Measurements from ENCODE around the gene KYNU. TPM values are rescaled to one million over a fixed set of nuclear protein-coding genes. Genes with fewer than 3 reads are reported as not detected.
"Not testable (repeated sequence)": the region's sequence is repeated elsewhere in the genome, so short reads cannot be mapped to it uniquely, and the experiment has no call there.

Gene KYNU
- total RNA-seq, 1 experiment from 2014 or later: 11.7 TPM

DNA sequence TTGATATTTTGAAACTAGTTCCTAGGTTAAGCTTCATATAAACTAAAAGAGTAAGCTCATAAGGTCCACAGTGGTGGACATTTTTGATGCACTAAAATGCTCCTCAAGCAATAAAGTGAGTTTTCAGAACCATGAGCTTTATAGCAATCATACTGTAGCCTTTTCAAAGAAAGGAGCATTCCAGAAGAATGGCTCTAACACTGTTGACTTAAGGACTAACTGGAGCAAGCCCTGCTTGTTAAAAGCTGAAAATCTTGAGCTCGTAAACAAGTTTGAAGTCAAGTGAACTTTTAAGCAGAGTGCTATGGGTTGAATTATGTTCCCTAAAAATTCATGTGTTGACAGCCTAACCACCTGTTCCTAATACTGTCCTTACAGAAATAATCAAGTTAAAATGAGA lies 38.0 kb downstream of the KYNU start:
- no peak for DNase-seq (ENCODE audit: low read depth)

DNA sequence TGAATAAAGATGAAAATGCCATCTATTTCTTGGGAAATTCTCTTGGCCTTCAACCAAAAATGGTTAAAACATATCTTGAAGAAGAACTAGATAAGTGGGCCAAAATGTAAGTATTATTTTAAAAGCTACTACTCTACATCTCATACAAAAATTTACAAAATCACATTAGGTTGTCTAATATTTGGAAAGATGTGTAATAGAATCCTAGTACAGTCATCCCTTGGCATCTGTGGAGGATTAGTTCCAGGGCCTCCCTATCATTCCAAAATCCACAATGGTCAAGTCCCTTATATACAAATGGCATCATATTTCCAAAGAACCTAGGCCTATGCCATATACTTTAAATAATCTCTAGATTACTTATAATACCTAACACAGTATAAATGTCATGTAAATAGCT lies 41.2 kb downstream of the KYNU start:
- no peak for DNase-seq (ENCODE audit: low read depth)

DNA sequence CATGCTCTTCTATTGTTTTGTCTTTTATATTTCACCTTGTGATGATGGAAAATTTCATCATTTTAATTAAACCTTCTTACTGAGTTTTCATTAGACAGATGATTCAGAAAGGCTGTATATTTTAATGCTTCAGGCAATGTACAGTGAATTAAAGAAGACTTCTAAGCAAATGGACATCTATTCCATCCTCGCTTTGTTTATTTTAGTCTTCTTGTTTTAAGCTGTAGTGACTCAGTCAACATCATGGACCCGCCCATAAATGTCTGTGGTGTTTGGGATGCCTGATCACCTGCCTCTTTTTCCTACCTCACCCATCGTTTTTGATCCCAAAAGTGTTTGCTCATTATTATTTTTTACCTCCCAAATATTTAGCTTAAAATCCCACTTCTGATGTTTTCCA lies 43.1 kb downstream of the KYNU start:
- no peak for DNase-seq (ENCODE audit: low read depth)

DNA sequence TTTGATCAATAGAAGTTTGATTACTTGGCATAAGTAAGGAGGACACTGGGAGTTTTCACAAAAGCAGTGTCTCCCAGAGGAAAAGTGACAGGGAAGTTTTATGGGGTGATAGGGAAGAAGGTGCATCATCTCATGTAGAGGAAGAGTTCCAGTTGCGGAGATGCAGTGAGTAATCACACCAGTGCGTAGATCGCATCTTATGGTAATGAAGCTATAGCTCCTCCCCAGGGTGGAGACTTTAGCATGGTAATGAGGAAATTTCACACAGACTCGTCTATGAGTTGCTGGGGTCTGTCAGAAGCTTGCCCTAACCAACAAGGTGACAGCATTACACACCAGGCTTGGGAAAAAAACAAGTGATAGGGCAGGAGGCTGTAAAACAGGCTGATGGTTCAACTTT lies 49.0 kb downstream of the KYNU start:
- DNase-seq (ENCODE audit: low read depth): no peak

DNA sequence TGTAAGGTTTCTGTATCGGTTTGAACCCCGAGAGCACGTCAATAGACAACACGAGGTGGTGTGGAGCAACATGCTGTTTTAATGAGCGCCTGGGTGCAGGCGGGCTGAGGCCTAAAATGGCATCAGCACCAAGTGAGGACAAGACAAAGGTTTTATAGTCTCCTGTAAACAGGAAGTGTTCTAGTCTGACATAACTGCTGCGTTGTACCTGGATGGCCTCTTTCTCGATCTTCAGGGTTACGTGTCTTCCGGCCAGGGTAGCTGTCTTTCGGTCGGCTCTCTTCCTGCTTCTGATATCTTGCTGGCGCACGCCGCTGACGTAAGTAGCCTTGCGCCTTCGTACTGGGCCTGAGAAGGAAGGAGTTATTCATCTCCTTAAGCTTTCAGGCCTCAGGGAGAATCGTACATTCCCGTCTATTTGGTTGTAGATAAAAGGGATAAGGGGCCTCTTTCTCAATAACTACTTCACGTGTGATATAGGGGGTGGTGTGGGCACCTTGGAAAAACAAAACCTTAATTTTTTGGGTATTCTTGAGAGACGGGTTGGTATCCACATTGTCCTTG lies 53.5 kb downstream of the KYNU start:
- no peak for DNase-seq (ENCODE audit: low read depth)

DNA sequence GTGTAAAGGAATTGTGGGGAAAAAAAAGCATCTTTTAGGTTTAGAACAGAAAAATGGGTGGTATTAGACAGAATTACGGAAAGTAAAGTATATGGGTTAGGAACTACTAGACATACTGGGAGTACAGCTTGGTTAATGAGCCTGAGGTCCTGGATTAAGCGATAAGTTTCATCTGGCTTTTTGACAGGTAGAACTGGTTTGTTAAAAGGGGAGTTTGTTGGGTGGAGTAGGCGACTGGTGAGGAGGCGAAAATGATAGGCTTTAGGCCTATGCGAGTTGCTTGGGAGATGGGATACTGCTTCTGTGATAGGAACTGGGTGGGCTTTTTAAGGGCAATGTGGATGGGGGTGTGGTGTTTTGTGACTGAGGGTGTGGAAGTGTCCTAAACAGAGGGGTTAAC lies 56.5 kb downstream of the KYNU start:
- DNase-seq (ENCODE audit: low read depth): no peak

DNA sequence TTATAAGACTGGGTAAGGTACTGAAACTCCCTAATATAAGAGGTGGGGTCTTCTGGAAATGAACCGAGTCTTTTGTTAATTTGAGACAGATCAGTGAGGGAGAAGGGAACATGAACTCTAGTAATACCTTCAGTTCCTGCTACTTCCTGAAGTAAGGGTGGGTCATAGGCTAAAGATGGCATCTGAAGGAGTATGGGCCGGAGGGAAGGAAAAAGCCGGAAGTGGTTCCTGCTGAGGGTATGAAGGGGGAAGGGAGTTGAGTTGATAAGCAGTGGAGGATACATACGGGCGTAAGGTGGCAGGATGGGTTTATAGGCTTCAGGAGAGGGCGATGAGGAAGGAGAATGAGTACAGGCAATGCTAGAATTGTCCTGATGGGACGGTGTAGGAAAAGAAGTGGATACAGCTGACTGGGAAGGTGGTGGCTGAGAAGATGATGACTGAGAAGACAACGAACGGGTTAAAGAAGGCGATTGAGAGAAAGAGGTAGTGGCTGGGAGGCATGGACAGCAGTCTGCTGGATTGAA lies 58.2 kb downstream of the KYNU start:
- no peak for DNase-seq (ENCODE audit: low read depth)

DNA sequence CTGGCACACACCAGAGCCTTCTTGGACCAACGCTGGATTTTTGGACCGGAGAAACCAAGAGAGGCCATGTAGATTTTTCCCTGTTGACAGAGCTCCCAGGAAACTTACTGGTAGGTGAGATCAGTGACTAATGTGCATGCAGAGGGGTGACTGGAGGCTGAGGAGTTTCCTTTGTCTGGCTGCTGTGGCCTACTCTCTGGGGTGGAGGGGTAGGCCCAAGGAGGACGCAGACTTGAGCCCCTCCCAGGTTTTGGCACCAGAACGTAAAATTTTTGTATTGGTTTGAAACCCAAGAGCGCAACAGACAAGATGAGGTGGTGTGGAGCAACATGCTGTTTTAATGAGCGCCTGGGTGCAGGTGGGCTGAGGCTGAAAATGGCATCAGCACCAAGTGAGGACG lies 59.2 kb downstream of the KYNU start:
- no peak for DNase-seq (ENCODE audit: low read depth)

DNA sequence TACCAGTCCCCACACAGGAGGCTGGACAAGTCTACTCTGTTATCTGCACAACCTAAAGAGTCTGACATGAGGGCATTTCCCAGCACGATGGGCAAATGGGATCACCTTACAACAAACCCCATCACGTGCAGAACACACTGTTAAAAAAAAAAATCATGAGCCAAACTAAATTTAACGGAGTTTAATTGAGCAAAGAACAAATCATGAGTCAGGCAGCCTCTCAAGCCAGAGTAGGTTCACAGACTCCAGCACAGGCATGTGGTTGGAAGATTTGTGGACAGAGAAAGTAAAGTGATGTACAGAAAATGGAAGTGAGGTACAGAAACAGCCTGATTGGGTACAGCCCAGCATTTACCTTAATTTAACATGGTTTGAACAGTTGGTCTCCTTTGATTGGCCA lies 59.9 kb downstream of the KYNU start:
- no peak for DNase-seq (ENCODE audit: low read depth)

DNA sequence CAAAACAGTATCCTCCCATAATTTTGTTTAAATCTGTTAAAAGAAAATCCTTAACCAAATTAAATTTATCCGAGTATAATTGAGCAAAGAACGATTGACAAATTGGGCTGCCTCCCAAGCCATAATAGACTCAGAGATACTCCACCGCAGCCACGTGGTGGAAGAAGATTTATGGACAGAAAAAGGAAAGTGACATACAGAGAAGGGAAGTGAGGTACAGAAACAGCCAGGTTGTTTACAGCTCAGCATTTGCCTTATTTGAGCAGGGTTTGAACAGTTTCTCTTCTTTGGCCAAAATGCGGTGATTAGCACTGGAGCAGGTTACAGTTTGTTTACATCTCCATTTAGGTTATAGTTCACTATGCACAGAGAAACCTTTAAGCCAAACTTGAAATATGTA lies 60.8 kb downstream of the KYNU start:
- DNase-seq (ENCODE audit: low read depth): no peak

DNA sequence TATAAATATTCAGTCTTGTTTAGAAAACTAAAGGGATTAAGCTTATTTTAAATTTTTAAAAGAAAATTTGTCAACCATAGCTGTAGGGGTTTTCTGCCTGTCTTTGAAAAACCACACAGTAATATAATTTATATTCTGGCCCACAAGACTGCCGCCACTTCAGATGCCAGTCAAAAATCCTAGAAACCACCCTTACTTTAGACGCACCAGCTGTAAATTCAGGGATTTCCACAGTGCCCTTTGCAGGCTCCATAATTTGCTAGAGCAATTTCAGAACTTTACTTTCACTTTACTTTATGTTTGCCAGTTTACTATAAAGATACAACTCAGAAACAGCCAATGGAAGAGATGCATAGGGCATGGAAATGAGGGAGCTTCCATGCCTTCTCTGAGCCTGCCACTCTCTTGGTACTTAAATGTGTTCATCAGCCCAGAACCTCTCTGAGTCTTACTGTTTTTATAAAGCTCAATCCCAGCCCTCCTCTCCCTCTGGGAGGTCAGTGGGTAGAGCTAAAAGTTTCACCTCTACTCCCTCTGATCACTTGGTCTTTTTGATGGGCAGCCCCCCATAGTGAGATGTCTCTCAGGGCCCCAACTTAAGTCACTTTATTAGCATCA lies 63.3 kb downstream of the KYNU start:
- no peak for DNase-seq (ENCODE audit: low read depth)

DNA sequence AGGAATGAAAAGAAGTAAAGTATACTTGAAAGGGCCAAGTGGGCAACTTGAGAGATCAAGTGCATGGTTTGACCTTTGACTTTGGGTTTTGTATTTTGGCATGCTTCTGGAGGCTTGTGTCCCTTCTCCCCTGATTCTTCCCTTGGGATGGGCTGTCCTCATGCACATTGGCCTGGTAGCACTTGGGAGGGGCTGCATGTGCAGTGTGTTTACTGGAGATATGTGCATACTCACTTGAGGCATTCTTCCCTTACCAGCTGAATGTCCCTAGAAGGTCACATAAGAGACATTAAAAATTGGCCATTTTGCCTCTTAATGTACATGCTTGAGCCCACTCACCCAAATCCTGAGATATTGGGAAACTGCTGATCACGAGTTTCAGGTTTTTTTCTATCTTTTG lies 65.2 kb downstream of the KYNU start:
- no peak for DNase-seq (ENCODE audit: low read depth)

DNA sequence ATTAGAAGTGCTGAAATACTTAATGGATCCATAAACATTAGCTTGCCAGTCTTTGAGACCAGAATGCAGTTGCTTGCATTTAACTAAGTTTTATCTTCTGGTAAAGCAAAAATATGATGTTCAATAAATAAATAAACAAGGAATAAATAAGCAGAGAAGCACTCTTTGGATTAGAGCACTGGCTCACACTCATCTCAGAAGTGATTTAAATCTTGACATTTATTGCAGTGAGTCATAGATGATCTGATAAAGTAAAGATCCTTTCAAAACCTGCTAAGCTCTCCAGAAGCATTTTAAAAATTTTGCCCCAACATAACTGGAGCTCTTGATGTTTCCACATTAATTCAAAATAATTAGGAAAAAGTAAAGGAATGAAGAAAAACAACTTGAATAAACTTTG lies 66.8 kb downstream of the KYNU start:
- no peak for DNase-seq (ENCODE audit: low read depth)

DNA sequence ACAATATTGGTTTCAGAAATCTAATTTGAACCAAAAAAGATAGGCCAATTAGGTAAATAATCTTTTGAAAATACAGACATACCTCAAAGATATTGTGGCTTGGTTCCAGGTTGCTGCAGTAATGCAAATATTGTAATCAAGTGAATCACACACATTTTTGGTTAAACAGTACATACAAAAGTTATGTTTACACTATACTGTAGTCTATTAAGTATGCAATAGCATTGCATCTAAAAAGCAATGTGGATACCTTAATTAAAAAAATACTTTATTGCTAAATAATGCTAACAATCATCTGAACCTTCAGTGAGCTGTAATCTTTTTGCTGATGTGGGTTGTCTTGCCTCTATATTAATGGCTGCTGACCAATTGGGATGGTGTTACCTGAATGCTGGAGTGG lies 67.3 kb downstream of the KYNU start:
- DNase-seq (ENCODE audit: low read depth): no peak

DNA sequence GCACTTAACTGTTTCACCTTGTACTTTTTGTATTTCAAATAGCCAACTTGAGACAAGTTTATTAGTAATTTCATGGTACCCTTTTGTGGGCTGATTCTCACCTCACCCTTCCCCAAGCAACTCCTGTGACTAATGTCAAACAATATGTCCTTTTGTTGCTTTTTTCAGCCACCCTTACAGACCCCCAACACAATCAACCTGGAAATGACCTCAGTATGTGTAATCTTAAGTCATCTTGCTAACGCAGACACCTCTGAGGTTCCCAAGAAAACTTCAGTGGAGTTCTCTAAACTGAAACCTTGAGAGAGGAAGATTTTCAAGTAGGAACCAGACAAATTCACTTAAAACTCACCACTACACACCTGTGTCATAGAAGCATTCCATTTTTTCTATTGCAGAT lies 69.5 kb downstream of the KYNU start:
- DNase-seq (ENCODE audit: low read depth): peak; percentile 18

DNA sequence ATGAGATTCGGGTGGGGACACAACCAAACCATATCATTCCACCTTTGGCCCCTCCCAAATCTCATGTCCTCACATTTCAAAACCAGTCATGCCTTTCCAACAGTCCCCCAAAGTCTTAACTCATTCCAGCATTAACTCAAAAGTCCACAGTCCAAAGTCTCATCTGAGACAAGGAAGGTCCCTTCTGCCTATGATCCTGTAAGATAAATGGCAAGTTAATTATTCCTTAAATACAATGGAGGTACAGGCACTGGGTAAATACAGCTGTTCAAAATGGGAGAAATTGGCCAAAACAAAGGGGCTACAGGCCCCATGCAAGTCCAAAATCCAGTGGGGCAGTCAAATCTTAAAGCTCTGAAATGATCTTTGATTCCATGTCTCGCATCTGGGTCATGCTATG lies 71.3 kb downstream of the KYNU start:
- not testable (repeated sequence) for DNase-seq (ENCODE audit: low read depth)

DNA sequence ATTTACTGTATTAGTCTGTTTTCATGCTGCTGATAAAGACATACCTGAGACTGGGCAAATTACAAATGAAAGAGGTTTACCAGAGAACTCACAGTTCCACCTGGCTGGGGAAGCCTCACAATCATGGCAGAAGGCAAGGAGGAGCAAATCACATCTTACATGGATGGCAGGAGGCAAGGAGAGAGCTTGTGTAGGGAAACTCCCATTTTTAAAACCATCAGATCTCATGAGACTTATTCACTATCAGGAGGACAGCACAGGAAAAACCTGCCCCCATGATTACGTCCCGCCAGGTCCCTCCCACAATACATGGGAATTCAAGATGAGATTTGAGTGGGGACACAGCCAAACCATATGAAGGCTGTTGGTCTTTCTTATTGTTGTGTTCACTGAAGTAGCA lies 72.9 kb downstream of the KYNU start:
- not testable (repeated sequence) for DNase-seq (ENCODE audit: low read depth)

DNA sequence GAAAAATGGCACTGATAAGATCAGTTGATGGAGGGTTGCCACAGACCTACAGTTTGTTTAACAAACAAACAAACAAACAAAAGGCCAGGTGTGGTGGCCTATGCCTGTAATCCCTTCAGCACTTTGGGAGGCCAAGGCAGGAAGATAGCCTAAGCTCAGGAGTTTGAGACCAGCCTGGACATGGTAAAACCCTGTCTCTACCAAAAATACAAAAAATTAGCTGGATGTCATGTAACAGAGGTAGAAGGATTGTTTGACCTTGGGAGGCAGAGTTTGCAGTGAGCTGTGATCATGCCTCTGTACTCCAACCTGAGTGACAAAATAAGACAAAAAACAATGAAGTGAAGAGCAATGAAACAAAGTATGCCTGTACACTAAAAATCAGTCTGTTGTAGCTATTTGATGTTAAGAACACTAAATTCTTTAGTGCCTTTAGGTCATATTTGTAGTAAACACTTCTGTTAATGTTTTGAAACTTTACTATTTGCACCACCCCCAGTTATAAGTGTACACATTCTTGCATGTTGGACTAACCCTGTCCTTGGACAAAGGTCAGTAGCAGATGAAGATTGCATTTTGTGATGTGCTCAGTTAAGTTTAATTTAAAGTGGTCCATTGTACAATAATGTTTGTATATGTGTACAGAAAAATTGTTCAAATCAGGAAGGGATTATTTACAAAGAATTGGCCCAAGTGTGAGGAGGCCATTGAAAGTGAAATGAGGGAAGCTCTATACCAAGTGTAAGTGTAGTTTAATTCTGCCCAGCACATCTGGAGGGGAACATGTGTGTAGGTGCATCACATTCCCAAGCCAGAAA lies 73.9 kb downstream of the KYNU start:
- DNase-seq (ENCODE audit: low read depth): no peak

DNA sequence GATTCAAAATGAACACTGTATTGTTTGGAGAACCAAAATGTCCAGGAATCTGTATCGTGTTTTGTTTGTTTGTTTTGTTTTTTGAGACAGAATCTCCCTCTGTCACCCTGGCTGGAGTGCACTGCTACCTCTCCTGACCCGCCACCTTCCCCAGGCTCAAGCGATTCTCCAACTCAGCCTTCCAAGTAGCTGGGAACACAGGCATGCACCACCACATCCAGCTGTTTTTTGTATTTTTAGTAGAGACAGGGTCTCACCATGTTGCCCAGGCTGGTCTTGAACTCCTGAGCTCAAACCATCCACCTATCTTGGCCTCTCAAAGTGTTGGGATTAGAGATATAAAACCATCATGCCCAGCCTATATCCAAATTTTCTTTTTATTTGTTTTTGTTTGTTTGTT lies 74.6 kb downstream of the KYNU start:
- no peak for DNase-seq (ENCODE audit: low read depth)

DNA sequence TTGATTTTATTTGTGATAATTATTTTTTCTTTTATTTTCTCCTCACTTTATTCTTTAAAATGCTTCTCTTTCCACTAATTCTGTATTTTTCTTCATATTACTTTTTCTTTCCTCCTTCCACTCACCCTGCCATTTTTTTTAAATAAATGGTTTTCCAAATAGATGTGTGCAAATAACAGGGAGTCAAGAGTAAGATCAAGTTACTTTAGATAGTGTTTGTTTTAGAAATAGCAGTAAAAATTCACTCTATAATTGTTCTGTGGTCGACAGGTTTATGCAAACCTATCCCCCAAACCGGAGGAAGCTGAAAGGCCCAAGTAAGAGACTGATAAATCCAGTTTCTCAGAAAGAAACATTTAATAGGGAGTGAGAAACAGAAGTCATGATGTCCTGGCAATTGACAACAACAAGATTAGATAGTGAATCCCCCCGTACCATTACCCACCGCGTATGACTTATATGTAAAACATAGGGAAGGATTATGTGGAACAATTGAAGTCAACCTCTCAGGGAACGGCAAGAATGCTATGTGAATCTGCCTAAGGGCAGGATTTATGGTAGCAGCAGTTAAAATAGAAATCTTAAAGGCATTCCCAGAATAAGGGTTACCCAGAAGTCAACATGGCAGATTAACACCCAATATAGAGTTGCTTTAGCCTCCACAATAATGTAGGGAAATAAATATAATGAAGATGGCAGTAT lies 75.5 kb downstream of the KYNU start:
- no peak for DNase-seq (ENCODE audit: low read depth)

DNA sequence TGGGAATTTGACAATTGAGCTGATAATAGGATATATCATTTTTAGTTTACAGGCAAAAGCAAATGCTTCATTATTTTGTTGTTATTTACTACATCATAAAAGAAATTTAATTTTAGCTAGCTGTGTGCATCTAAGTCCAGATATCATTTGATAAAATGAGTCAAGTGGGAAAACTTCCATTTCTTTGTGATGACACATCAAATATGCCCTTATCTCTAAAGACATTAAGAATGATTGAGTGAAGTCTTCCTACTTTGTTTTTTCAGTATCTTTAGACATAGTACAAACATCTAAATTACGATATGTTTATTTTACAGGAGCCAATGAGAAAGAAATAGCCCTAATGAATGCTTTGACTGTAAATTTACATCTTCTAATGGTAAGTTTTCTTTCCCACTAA lies 77.0 kb downstream of the KYNU start:
- no peak for DNase-seq (ENCODE audit: low read depth)

DNA sequence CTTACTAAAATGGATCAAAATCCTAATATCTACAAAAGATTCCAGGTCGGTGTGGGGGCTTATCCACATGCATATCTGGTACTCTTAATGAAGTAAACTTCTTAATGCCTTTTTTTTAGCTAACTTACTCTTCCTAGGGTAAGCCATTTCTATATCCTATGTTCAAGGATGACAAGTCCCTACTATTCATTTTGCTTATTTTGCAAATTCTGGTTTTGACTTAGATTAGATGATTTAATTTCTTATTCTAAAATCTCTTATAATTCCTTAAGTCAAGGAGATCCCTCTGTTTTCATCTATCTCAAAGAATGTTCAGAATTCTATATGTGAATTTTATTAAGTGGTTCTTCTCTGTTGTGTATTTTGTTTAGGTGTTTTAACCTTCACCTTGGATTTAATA lies 79.7 kb downstream of the KYNU start:
- no peak for DNase-seq (ENCODE audit: low read depth)

DNA sequence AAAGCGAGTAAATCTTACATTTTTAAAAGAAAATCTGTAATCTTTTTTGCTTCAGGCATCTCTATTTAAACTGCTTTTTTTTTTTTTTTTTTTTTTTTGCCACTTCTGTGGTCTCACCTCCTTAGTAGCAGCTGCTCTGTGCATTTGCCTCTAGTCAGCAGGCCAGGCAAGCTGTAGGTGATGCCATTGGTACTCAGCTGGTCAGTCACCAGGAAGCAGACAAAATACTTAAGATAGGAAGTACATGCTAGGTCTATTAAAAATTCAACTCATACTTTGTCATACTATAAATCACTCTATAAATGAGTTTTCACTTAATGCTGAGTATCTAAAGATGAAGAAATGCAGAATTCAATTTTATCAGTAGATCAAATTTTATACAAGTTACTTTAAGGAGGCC lies 83.7 kb downstream of the KYNU start:
- DNase-seq (ENCODE audit: low read depth): no peak
